Measurements from ENCODE around the gene RDH16. TPM values are rescaled to one million over a fixed set of nuclear protein-coding genes. Genes with fewer than 3 reads are reported as not detected.
"Not testable (repeated sequence)": the region's sequence is repeated elsewhere in the genome, so short reads cannot be mapped to it uniquely, and the experiment has no call there.

RDH16 gene
- total and polyA plus RNA-seq, 8 donors: 0.20 to 1.1 (median 0.79) TPM

DNA sequence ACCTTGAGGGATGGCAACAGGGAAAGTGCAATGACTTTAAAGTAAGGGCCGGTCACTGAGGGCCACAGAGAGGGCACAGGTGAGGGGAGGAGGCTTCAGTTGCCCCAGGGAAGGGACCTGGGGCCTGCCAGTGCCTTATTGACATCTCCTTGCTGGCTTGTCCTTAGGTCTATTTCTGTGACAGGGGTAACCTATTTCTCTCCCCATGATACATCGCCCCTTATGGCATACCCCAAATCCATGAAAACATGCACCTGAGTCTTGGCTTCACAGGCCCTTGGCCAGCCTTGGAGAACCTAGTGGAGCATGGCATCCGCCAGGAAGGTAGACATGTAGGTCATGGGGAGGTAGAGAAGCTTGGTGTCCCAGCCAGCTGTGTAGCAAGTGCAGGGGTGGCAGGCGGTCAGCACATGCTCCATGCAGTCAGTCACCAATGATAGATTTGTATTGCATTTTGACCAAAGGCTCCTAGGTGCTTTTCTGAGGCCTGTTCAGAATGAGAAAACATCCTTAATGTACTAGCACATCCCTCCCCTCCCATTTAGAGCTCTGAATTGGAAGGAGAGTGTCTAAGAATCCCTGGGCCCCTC is 23.6 kb upstream of the RDH16 start:
- TF ChIP-seq CTCF (IDR thresholded peaks at IDR 0.05): no peak
- no peaks in the 10 kb centered on the region for H3K27me3 ChIP-seq
- no peak overlapping the region for H3K4me3 ChIP-seq
- H3K9me3 ChIP-seq: no peaks in the 10 kb centered on the region
- no peak overlapping the region for H3K27ac ChIP-seq
- no peaks in the 10 kb centered on the region for H3K36me3 ChIP-seq
- H3K4me1 ChIP-seq: no peaks in the 10 kb centered on the region
- ATAC-seq (no peak), DNase-seq (no peak)
- intact Hi-C loops (cut with DNase I): no loop called here

GRCh38 chr12:56980268-56980667 is 22.9 kb upstream of the RDH16 start:
- intact Hi-C loops (cut with DNase I): no loop called here
- Histone ChIP-seq H3K36me3 (no peaks in the 10 kb centered on the region), H3K4me1 (no peaks in the 10 kb centered on the region), H3K4me3 (no peak overlapping the region), H3K27ac (no peak overlapping the region), H3K27me3 (no peaks in the 10 kb centered on the region), H3K9me3 (no peaks in the 10 kb centered on the region)
- DNase-seq (no peak), ATAC-seq (no peak)
- TF ChIP-seq CTCF (IDR thresholded peaks at IDR 0.05): no peak

- no peaks in the 10 kb centered on the region for H3K4me1 ChIP-seq
- ATAC-seq (peak; percentile 56), DNase-seq (no peak)
- H3K27me3 ChIP-seq: no peaks in the 10 kb centered on the region
- H3K27ac ChIP-seq: no peak overlapping the region
- TF ChIP-seq CTCF (IDR thresholded peaks at IDR 0.05): no peak
- intact Hi-C loops (cut with DNase I): no loop called here
- H3K36me3 ChIP-seq: no peaks in the 10 kb centered on the region
- no peaks in the 10 kb centered on the region for H3K9me3 ChIP-seq
- no peak overlapping the region for H3K4me3 ChIP-seq
These were observed 22.2 kb upstream of the RDH16 start for GRCh38 chr12:56979628-56980027.

DNA sequence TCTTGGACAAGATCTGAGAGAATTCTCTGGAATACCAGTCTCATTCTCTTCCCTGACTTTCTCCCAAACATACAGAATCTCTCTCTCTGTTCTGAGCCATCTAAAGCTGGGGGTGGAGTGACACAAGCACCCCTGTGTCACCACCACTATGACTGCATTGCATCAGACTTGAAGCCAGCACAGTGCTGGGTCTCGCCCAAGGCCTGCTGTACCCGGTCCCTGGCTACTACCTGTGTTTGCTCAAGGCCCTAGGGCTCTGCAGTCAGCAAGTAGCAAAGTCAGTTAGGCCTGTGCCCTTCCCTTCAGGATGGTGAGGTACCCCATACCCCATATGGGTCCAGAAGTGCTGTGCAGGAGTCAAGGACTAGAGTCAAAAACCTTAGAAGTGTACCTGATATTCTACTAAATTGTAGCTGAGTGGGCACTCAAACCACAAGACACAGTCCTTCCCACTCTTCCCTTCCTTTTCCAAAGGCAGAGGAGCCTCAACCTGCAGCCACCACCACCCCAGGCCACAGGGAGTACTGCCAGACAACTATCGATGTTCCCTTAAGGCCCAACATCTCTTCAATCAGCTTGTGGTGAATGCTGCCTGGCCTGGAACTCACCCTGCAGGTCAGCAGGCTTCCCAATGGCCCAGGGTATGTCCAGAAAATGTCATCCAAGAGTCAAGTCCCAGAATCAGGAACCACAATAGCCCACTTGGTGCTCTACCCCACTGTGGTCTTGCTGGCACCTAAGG is 21.2 kb upstream of the RDH16 start:
- Histone ChIP-seq H3K36me3 (no peaks in the 10 kb centered on the region), H3K27me3 (no peaks in the 10 kb centered on the region), H3K4me3 (no peak overlapping the region), H3K27ac (no peak overlapping the region), H3K4me1 (no peaks in the 10 kb centered on the region), H3K9me3 (no peaks in the 10 kb centered on the region)
- DNase-seq (no peak), ATAC-seq (peak; percentile 23)
- intact Hi-C loops (cut with DNase I): no loop called here
- TF ChIP-seq CTCF (IDR thresholded peaks at IDR 0.05): no peak

GRCh38 chr12:56977361-56977760 is 20.0 kb upstream of the RDH16 start:
- H3K4me1 ChIP-seq; H3K4me3 ChIP-seq; H3K27ac ChIP-seq; H3K36me3 ChIP-seq; ATAC-seq; DNase-seq; intact Hi-C loops (cut with DNase I); H3K27me3 ChIP-seq; H3K9me3 ChIP-seq: not testable (repeated sequence)

GRCh38 chr12:56974224-56974623 is 16.8 kb upstream of the RDH16 start:
- H3K4me3 ChIP-seq; DNase-seq; H3K4me1 ChIP-seq; intact Hi-C loops (cut with DNase I); H3K27ac ChIP-seq; H3K9me3 ChIP-seq; H3K27me3 ChIP-seq; ATAC-seq; H3K36me3 ChIP-seq: not testable (repeated sequence)

- H3K9me3 ChIP-seq; H3K36me3 ChIP-seq; intact Hi-C loops (cut with DNase I); H3K4me3 ChIP-seq; H3K27ac ChIP-seq; ATAC-seq; H3K27me3 ChIP-seq; DNase-seq; H3K4me1 ChIP-seq: not testable (repeated sequence)
These were observed 11.5 kb upstream of the RDH16 start for GRCh38 chr12:56968910-56969309.

GRCh38 chr12:56965997-56966642 is 8.7 kb upstream of the RDH16 start:
- DNase-seq: peak in 1 of 4 donors; percentile 66

DNA sequence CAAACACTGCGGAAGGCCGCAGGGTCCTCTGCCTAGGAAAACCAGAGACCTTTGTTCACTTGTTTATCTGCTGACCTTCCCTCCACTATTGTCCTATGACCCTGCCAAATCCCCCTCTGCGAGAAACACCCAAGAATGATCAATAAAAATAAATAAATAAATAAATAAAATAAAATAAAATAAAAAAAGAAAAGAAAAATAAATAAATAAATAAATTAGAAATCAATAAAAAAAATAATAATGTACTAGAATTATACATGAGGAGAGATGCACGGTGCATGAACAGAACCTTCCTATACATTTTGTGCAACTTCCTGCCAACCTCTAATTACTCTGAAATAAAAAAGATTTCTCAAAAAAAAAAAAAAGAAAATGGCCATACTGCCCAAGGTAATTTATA is 7.7 kb upstream of the RDH16 start:
- H3K36me3 ChIP-seq; ATAC-seq; DNase-seq; H3K27me3 ChIP-seq; H3K9me3 ChIP-seq; intact Hi-C loops (cut with DNase I); H3K4me1 ChIP-seq; H3K27ac ChIP-seq; H3K4me3 ChIP-seq: not testable (repeated sequence)

More at GRCh38 chr12:56965997-56966642, 8.7 kb upstream of the RDH16 start:
- intact Hi-C loops (cut with DNase I); H3K27me3 ChIP-seq; H3K36me3 ChIP-seq; H3K4me1 ChIP-seq; ATAC-seq; H3K9me3 ChIP-seq; H3K27ac ChIP-seq; H3K4me3 ChIP-seq: not testable (repeated sequence)
